ENCODE data around the gene ATRAID.

DNA sequence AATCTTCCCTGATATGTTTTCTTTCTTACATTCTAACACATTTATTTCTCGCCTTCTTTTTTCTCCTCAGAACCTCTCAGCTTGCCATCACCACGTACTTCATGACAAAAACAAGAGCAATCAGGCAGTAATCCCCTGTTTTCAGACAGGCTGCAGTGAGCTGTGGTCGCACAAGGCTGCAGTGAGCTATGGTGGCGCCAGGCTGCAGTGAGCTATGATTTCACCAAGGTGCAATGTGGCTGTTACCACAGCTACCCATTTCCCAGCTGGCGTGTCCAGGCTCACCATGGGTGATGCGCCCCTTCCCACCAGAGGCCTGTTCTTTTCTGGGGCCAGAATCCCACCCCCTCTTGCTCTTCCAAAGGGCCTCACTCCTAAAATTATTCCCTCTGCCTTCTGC, 37.2 kb upstream of the ATRAID start:
- TF ChIP-seq, protein P1, sequence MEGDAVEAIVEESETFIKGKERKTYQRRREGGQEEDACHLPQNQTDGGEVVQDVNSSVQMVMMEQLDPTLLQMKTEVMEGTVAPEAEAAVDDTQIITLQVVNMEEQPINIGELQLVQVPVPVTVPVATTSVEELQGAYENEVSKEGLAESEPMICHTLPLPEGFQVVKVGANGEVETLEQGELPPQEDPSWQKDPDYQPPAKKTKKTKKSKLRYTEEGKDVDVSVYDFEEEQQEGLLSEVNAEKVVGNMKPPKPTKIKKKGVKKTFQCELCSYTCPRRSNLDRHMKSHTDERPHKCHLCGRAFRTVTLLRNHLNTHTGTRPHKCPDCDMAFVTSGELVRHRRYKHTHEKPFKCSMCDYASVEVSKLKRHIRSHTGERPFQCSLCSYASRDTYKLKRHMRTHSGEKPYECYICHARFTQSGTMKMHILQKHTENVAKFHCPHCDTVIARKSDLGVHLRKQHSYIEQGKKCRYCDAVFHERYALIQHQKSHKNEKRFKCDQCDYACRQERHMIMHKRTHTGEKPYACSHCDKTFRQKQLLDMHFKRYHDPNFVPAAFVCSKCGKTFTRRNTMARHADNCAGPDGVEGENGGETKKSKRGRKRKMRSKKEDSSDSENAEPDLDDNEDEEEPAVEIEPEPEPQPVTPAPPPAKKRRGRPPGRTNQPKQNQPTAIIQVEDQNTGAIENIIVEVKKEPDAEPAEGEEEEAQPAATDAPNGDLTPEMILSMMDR (IDR thresholded peaks at IDR 0.05 in 8 of 11, conservative IDR thresholded peaks at IDR 0.05 in 3 of 11): no peak
- no peak for TF ChIP-seq POLR2AphosphoS5 (IDR thresholded peaks at IDR 0.05)
